GM12878 (cell line): ENCODE measurements around the gene ALG8.
"Not testable (repeated sequence)": the region's sequence is repeated elsewhere in the genome, so short reads cannot be mapped to it uniquely, and the experiment has no call there.

Experiments used
- EZH2 ChIP-seq: IDR thresholded peaks from 2 replicates; pipeline ENCODE4 v1.6.1; 2012; ENCODE audit warnings: low read depth, mild to moderate bottlenecking, control low read depth, inconsistent platforms, low read length, borderline replicate concordance; ENCODE audit not compliant: control insufficient read depth
- JUNB ChIP-seq: IDR thresholded peaks from 2 replicates; pipeline ENCODE4 v1.6.1; 2016; ENCODE audit warnings: antibody characterized with exemption, mild to moderate bottlenecking
- NR2C2 ChIP-seq: IDR thresholded peaks from 2 replicates; pipeline ENCODE4 v1.6.1; 2011; ENCODE audit warnings: borderline replicate concordance, low read depth; ENCODE audit not compliant: control insufficient read depth, insufficient read length
- POLR2A ChIP-seq: IDR thresholded peaks from 2 replicates; pipeline ENCODE4 v1.6.1; 2011; ENCODE audit warnings: low read depth, mild to moderate bottlenecking, low read length
- POLR2AphosphoS5 ChIP-seq: IDR thresholded peaks from 2 replicates; pipeline ENCODE4 v1.6.1; 2011; ENCODE audit warnings: mild to moderate bottlenecking, low read length, inconsistent platforms
- SIX5 ChIP-seq: IDR thresholded peaks from 2 replicates; pipeline ENCODE4 v1.6.1; 2011; ENCODE audit warnings: mild to moderate bottlenecking, low read depth, low read length, moderate library complexity; ENCODE audit not compliant: severe bottlenecking
- TBL1XR1 ChIP-seq: IDR thresholded peaks from 2 replicates; pipeline ENCODE4 v1.6.1; 2012; ENCODE audit warnings: low read depth, low read length, improper control_type of control experiment
- TCF12 ChIP-seq: IDR thresholded peaks from 2 replicates; pipeline ENCODE4 v1.6.1; 2011; ENCODE audit warnings: low read depth, mild to moderate bottlenecking, low read length
- ZNF274 ChIP-seq: IDR thresholded peaks from one replicate; pipeline ENCODE4 v1.8.0; 2011; ENCODE audit not compliant: insufficient read length, insufficient read depth
- TF ChIP-seq, protein P1 (sequence below): IDR thresholded peaks from 2 replicates; pipeline ENCODE4 v1.6.1; 2011; ENCODE audit warnings: borderline replicate concordance, low read depth, mild to moderate bottlenecking, moderate library complexity, mixed read lengths, low read length; ENCODE audit not compliant: insufficient read depth; ENCODE audit errors: extremely low read length
- TF ChIP-seq, protein P2 (sequence below), 3 experiments: IDR thresholded peaks in 2 of 3; conservative IDR thresholded peaks in 1 of 3; 2 replicates each; pipeline ENCODE4 v1.5.1; 2011; ENCODE audit warnings: low read depth in 3 of 3, low read length in 3 of 3, mild to moderate bottlenecking in 3 of 3, control low read depth in 2 of 3, moderate library complexity in 2 of 3, inconsistent platforms in 1 of 3, mixed read lengths in 1 of 3; ENCODE audit not compliant: control insufficient read depth in 2 of 3, insufficient read depth in 1 of 3; ENCODE audit errors: extremely low read depth in 1 of 3
- TF ChIP-seq, protein P3 (sequence below): IDR thresholded peaks from 2 replicates; pipeline ENCODE4 v1.6.1; 2011; ENCODE audit warnings: mild to moderate bottlenecking, low read depth, low read length, moderate library complexity; ENCODE audit not compliant: insufficient replicate concordance
- TF ChIP-seq, protein P4 (sequence below): fragments of 450-650 bp; formaldehyde crosslinking; IDR thresholded peaks from 2 replicates; pipeline ENCODE4 v1.4.0; 2022; ENCODE audit warnings: mild to moderate bottlenecking, moderate library complexity

DNA sequence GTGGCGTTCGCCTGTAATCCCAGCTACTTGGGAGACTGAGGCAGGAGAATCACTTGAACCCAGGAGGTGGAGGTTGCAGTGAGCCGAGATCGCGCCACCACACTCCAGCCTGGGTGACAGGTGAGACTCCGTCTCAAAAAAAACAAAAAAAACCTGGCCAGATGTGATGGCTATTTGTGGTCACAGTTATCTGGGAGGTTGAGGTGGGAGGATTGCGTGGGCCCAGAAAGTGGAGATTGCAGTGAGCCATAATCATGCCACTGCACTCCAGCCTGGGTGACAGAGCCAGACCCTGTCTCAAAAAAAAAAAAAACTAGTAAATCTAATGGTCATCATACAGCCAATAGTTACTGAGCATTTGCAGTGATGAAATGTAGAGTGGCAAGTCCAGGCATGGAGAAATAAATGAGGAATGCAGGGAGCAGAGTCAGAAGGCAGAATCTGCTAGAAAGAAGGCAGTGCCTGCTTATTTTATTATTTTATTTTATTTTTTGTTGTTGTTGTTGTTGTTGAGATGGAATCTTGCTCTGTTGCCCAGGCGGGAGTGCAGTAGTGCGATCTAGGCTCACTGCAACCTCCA is 79.6 kb downstream of the ALG8 start:
- TF ChIP-seq ZNF274, EZH2, POLR2AphosphoS5, TBL1XR1, NR2C2, POLR2A, SIX5, TCF12, JUNB: not testable (repeated sequence)
- TF ChIP-seq, protein P1, sequence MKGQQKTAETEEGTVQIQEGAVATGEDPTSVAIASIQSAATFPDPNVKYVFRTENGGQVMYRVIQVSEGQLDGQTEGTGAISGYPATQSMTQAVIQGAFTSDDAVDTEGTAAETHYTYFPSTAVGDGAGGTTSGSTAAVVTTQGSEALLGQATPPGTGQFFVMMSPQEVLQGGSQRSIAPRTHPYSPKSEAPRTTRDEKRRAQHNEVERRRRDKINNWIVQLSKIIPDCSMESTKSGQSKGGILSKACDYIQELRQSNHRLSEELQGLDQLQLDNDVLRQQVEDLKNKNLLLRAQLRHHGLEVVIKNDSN: not testable (repeated sequence)
- TF ChIP-seq, protein P2, sequence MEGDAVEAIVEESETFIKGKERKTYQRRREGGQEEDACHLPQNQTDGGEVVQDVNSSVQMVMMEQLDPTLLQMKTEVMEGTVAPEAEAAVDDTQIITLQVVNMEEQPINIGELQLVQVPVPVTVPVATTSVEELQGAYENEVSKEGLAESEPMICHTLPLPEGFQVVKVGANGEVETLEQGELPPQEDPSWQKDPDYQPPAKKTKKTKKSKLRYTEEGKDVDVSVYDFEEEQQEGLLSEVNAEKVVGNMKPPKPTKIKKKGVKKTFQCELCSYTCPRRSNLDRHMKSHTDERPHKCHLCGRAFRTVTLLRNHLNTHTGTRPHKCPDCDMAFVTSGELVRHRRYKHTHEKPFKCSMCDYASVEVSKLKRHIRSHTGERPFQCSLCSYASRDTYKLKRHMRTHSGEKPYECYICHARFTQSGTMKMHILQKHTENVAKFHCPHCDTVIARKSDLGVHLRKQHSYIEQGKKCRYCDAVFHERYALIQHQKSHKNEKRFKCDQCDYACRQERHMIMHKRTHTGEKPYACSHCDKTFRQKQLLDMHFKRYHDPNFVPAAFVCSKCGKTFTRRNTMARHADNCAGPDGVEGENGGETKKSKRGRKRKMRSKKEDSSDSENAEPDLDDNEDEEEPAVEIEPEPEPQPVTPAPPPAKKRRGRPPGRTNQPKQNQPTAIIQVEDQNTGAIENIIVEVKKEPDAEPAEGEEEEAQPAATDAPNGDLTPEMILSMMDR (IDR thresholded peaks at IDR 0.05 in 2 of 3, conservative IDR thresholded peaks at IDR 0.05 in 1 of 3; ENCODE audit: control insufficient read depth in 2 of 3, extremely low read depth in 1 of 3, insufficient read depth in 1 of 3, low read depth in 3 of 3, low read length in 3 of 3): not testable (repeated sequence)
- TF ChIP-seq, protein P3, sequence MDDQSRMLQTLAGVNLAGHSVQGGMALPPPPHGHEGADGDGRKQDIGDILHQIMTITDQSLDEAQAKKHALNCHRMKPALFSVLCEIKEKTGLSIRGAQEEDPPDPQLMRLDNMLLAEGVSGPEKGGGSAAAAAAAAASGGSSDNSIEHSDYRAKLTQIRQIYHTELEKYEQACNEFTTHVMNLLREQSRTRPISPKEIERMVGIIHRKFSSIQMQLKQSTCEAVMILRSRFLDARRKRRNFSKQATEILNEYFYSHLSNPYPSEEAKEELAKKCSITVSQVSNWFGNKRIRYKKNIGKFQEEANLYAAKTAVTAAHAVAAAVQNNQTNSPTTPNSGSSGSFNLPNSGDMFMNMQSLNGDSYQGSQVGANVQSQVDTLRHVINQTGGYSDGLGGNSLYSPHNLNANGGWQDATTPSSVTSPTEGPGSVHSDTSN: not testable (repeated sequence)
- TF ChIP-seq, protein P4, sequence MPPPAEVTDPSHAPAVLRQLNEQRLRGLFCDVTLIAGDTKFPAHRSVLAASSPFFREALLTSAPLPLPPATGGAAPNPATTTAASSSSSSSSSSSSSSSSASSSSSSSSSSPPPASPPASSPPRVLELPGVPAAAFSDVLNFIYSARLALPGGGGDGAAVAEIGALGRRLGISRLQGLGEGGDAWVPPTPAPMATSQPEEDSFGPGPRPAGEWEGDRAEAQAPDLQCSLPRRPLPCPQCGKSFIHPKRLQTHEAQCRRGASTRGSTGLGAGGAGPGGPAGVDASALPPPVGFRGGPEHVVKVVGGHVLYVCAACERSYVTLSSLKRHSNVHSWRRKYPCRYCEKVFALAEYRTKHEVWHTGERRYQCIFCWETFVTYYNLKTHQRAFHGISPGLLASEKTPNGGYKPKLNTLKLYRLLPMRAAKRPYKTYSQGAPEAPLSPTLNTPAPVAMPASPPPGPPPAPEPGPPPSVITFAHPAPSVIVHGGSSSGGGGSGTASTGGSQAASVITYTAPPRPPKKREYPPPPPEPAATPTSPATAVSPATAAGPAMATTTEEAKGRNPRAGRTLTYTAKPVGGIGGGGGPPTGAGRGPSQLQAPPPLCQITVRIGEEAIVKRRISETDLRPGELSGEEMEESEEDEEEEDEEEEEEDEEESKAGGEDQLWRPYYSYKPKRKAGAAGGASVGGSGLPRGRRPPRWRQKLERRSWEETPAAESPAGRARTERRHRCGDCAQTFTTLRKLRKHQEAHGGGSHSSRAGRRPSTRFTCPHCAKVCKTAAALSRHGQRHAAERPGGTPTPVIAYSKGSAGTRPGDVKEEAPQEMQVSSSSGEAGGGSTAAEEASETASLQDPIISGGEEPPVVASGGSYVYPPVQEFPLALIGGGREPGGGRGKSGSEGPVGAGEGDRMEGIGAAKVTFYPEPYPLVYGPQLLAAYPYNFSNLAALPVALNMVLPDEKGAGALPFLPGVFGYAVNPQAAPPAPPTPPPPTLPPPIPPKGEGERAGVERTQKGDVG (CRISPR knock-in tag): not testable (repeated sequence)
